Neutrophil (primary cell): Measurements from ENCODE around the gene TELO2.

Experiments used
- H3K27ac ChIP-seq: fragments of 200-600 bp; sonication (generic); 2 replicates; pipeline ENCODE4 v1.5.1; 2016; ENCODE audit warnings: mild to moderate bottlenecking, moderate library complexity
- H3K27me3 ChIP-seq: fragments of 200-600 bp; sonication (generic); 2 replicates; pipeline ENCODE4 v1.6.0; 2016; ENCODE audit warnings: mild to moderate bottlenecking
- H3K36me3 ChIP-seq: fragments of 200-600 bp; sonication (generic); 2 replicates; pipeline ENCODE4 v1.5.1; 2017
- H3K4me1 ChIP-seq, 2 experiments: fragments of 200-600 bp in 1 of 2; sonication (generic) in 1 of 2; 1 replicate in 1 of 2; 2 replicates in 1 of 2; pipeline versions ENCODE4 v1.5.1 to v1.6.1; 2013 to 2016; ENCODE audit warnings: low read depth in 1 of 2, low read length in 1 of 2, mild to moderate bottlenecking in 1 of 2, moderate library complexity in 1 of 2; ENCODE audit not compliant: control insufficient read depth in 1 of 2, insufficient read depth in 1 of 2
- H3K4me3 ChIP-seq, 2 experiments: fragments of 200-600 bp in 1 of 2; sonication (generic) in 1 of 2; 1 replicate in 1 of 2; 2 replicates in 1 of 2; pipeline ENCODE4 v1.5.1; 2013 to 2016; ENCODE audit warnings: low read depth in 1 of 2, low read length in 1 of 2, mild to moderate bottlenecking in 1 of 2, moderate library complexity in 1 of 2
- H3K9me3 ChIP-seq: fragments of 200-600 bp; sonication (generic); 2 replicates; pipeline ENCODE4 v1.5.1; 2016
- TF ChIP-seq, protein P1 (sequence below): fragments of 200-600 bp; sonication (generic); IDR thresholded peaks from 2 replicates; pipeline ENCODE4 v1.5.1; 2016; ENCODE audit warnings: antibody characterized with exemption

The TELO2 gene

DNA sequence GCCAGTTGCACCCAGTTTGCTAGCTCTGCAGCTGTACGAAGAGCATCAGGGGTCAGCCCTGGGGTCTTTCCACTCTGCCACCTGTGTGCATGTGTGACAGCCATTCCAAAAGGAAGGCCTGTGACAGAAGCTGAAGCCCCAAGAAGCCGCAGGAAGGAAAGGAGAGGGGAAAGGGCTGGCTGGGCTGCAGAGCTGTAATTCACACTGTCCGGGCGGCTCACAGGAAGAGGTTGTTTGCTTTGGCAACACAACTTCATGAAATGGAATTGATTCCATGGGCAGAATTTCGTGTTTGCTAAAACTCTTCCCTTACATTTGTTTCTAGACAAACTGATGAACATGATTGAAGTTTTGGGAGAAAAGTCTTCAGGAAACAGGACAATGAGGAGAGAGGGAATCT lies 55.1 kb downstream of the TELO2 start:
- TF ChIP-seq, protein P1, sequence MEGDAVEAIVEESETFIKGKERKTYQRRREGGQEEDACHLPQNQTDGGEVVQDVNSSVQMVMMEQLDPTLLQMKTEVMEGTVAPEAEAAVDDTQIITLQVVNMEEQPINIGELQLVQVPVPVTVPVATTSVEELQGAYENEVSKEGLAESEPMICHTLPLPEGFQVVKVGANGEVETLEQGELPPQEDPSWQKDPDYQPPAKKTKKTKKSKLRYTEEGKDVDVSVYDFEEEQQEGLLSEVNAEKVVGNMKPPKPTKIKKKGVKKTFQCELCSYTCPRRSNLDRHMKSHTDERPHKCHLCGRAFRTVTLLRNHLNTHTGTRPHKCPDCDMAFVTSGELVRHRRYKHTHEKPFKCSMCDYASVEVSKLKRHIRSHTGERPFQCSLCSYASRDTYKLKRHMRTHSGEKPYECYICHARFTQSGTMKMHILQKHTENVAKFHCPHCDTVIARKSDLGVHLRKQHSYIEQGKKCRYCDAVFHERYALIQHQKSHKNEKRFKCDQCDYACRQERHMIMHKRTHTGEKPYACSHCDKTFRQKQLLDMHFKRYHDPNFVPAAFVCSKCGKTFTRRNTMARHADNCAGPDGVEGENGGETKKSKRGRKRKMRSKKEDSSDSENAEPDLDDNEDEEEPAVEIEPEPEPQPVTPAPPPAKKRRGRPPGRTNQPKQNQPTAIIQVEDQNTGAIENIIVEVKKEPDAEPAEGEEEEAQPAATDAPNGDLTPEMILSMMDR, result no peak
- Histone ChIP-seq H3K27me3 (no peaks in the 10 kb centered on the region), H3K4me3 (no peak overlapping the region), H3K9me3 (no peaks in the 10 kb centered on the region), H3K4me1 (peaks cover 10 to 14% of the 10 kb centered on the region in 2 experiments), H3K36me3 (no peaks in the 10 kb centered on the region), H3K27ac (no peak overlapping the region)

DNA sequence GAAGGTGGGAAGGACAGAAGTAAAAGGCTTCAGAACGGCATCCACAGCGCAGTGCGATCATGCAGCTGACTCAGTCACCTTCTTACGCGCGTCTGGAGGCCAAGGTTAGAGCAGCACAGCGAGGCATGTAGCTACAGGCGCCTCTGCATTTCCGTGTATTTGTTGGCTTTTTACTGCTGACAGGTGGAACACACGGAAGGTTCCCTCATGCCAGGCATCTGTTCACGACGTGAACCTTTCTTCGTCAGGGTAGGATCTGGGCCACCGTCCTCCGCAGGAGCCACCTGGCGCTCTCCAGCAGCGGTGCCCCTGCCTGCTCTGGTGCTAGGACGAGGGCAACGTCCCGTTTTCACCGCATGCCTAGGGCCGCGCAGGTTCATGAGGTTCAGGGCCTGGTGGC lies 55.6 kb downstream of the TELO2 start:
- Histone ChIP-seq H3K9me3 (no peaks in the 10 kb centered on the region), H3K27ac (no peak overlapping the region), H3K4me1 (peaks cover 5 to 9% of the 10 kb centered on the region in 2 experiments), H3K4me3 (no peak overlapping the region), H3K27me3 (no peaks in the 10 kb centered on the region), H3K36me3 (no peaks in the 10 kb centered on the region)
- TF ChIP-seq, protein P1, result no peak

DNA sequence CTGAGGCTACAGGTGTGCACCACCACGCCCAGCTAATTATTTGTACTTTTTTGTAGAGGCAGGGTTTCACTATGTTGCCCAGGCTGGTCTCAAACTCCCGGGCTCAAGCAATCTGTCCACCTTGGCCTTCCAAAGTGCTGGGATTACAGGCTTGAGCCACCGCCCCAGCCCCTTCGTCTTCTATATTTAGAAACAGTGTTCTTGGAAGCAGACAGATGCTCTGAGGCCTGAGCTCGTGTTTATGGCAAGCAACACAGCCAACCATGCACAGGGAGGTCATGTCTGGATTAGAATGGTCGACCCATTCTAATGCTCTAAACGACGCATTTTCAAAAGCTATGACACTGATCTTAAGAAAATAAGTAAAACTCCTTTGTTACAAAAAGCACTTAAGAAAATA lies 56.9 kb downstream of the TELO2 start:
- TF ChIP-seq, protein P1, result no peak
- no peaks in the 10 kb centered on the region for H3K27me3 ChIP-seq
- H3K4me3 ChIP-seq, result no peak overlapping the region
- no peaks in the 10 kb centered on the region for H3K36me3 ChIP-seq
- no peaks in the 10 kb centered on the region for H3K9me3 ChIP-seq
- peaks cover 0 to 6% of the 10 kb centered on the region in 2 experiments for H3K4me1 ChIP-seq
- H3K27ac ChIP-seq, result no peak overlapping the region

DNA sequence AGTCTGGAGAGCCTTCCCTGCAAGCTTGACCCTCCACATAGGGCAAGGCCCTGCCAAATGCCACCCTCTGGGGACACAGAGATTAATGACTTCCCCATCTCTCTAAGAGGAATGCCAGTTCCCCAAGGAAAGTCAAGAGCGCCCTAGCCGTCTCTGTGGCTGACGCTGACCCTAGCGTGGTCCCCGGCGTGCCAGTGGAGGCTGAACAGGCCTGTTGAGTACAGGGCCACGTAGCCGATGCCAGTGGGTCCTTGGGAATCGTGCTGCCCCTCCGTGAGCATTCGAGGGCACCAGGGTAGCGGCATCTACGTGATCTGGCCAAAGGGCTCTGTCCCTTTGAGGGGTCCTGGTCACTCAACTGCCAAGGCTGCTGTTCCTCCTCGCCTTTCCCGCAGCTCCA lies 57.5 kb downstream of the TELO2 start:
- no peaks in the 10 kb centered on the region for H3K27me3 ChIP-seq
- H3K9me3 ChIP-seq, result no peaks in the 10 kb centered on the region
- TF ChIP-seq, protein P1, result no peak
- H3K36me3 ChIP-seq, result no peaks in the 10 kb centered on the region
- peaks cover 0 to under 1% of the 10 kb centered on the region in 2 experiments for H3K4me1 ChIP-seq
- H3K4me3 ChIP-seq, result no peak overlapping the region
- H3K27ac ChIP-seq, result no peak overlapping the region

DNA sequence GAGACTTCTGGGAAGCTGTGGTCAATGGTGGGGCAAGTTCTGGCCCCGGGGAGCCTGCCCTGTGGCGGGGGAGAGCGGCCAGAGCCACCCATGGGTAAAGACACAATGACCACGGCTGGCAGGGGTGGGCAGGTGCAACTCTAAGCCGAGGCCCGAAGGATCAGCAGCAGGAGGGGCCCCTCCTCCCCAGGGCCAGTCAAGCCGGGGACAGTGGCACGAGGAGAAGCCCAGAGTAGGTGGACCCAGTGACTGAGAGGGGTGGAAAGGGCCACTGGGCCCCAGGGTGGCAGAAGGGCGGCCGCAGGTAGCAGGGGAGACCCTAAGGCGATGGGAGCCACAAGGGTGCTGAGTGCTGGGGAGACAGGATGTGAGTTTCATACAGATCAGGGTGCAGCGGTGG lies 58.0 kb downstream of the TELO2 start:
- Histone ChIP-seq H3K27me3 (no peaks in the 10 kb centered on the region), H3K27ac (no peak overlapping the region), H3K4me3 (no peak overlapping the region), H3K9me3 (no peaks in the 10 kb centered on the region), H3K36me3 (no peaks in the 10 kb centered on the region), H3K4me1 (no peaks in the 10 kb centered on the region)
- TF ChIP-seq, protein P1, result no peak

DNA sequence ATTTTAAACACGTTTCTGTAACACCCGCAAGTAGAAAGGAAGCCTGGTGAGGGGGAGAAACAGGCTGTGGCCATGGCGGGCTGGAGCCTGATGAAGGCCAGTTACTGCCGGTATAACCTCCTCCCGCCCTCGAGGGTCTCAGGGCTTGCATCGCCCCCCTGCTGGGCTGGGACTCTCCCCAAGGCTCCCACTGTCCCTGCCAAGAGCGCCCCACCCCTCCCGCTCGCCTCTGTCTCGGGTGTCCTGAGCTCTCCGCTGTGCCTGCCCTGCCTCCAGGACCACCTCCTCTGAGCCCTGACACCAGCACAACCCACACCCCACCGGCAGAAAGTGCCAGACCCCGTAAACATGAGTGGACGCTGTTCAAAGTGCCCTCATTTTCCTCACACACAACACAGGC lies 59.0 kb downstream of the TELO2 start:
- H3K4me1 ChIP-seq, result no peaks in the 10 kb centered on the region
- H3K27me3 ChIP-seq, result no peaks in the 10 kb centered on the region
- H3K27ac ChIP-seq, result no peak overlapping the region
- TF ChIP-seq, protein P1, result no peak
- H3K36me3 ChIP-seq, result no peaks in the 10 kb centered on the region
- H3K9me3 ChIP-seq, result no peaks in the 10 kb centered on the region
- no peak overlapping the region for H3K4me3 ChIP-seq
